Muscle of back (tissue), 11 donors: Measurements from ENCODE around the gene SLC7A10. TPM values are rescaled to one million over a fixed set of nuclear protein-coding genes. Genes with fewer than 3 reads are reported as not detected.

Experiments used
- DNase-seq, 3 donors: peaks; one replicate each; pipeline versions ENCODE4 v3.0.0 to v3.0.0-alpha.2; 2013
- polyA plus RNA-seq, 10 donors: library from polyadenylated mRNA; unstranded; fragments of 120-200 nt; gene quantifications; one replicate each; pipeline ENCODE4 v1.2.1, GENCODE V29; 2013; ENCODE audit not compliant: insufficient read length in 10 of 10

SLC7A10 gene
- polyA plus RNA-seq, 10 donors, result 5.4 to 12.1 (median 7.9) TPM

DNA sequence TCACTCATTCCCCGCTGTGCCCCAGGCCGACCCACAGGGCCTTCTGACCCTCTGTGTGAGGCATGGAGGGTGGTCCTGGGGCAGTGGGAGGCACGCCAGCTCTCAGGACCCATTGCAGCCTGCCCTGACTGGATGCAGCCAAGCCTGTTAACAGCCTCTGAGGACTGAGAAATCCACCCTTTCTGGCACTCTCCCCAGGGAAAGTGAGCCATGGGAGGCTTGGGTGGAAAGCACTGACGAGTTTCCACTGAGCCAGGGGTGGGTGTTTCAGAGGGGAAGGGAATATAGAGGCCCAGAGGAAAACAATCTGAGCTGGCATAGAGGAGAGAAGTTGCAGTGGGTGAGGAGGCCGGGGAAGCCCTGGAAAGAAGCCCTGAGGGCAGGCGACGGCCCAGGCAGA, 30.6 kb upstream of the SLC7A10 start:
- no peak for DNase-seq

DNA sequence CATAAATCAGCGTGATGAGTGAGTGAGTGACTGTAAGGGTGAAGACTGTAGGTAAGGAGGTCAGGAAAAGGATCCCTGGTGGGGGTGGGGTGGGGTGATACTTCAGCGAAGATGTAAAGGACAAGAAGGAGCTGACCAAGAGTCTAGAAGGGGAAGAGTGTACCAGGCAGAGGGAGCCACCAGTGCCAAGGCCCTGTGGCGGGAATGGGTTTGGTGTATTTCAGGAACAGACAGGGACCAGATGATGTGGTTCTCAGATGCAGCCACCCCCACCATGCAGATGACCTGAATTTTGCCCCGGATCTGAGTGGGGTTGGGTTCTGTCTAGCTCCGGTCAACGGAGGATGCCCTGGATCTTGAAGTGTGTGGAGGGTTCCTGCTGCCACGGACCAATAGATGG, 30.1 kb upstream of the SLC7A10 start:
- no peak for DNase-seq

DNA sequence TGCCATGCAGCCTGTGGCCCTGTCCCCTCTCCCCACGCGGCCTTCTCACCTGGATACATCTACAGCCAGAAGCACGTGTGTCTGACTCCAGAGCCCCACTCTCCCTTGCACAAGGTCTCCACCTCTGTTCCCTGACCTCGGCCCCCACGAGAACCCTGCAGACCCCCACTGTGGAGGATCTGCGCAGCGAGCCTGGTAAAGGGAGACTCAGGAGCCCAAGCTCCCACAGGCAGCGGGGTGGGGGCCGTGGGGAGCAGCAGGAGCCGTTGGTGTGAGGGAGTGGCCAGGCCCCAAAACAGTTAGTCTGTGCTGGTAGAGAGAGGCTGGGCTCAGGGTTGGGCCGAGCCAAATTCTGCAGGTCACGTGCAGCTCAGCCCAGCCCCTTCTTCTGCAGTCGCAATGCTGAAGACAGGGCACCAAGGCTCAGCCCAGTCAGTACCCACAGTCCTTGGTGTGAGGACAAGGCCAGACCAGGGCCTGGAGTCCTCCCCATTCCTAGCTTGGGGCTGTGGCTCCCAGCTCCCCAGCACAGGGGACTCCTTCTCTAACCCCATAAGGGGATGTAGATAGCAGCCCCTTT, 28.7 kb upstream of the SLC7A10 start:
- DNase-seq, result no peak

DNA sequence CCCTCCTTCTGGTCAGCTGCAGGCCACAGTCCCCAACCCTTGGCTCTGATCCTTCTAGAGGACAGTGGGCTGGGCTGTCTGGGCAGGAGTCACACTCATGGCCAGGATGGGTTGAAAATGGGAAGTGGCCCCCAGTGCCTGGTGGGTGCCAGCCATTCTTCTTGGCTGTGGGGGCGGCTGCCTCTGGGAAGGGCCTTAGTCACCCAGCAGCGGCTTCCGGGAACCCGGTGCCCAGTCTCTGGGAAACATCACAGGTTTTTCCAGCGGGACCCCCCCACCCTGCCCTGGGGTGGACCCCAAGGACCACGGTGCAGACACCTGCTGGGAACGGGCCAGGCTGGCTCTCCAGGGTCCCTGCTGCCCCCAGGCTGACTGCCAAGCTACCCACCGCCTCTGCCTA, 27.3 kb upstream of the SLC7A10 start:
- DNase-seq, result no peak

DNA sequence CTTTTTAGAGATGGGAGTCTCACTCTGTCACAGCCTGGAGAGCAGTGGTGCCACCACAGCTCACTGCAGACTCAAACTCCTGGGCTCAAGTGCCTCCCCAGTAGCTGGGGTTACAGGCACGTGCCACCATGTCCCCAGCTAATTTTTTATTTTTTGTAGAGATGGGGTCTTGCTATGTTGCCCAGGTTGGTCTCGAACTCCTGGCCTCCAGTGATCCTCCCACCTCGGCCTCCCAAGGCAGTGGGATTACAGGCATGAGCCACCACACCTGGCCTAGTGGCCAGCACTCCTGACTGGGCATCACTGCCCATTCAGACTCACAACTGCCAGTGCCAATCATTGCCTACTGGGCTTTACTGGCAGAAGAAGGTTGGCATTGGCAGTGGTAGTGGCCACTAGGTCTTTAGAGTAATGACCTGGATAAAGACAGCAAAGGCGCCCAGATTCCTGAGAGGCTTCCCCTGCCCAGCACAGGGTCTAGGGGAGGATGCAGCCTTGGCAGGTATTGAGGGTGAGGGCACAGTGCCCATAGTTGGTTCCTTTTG, 26.8 kb upstream of the SLC7A10 start:
- DNase-seq, result no peak

DNA sequence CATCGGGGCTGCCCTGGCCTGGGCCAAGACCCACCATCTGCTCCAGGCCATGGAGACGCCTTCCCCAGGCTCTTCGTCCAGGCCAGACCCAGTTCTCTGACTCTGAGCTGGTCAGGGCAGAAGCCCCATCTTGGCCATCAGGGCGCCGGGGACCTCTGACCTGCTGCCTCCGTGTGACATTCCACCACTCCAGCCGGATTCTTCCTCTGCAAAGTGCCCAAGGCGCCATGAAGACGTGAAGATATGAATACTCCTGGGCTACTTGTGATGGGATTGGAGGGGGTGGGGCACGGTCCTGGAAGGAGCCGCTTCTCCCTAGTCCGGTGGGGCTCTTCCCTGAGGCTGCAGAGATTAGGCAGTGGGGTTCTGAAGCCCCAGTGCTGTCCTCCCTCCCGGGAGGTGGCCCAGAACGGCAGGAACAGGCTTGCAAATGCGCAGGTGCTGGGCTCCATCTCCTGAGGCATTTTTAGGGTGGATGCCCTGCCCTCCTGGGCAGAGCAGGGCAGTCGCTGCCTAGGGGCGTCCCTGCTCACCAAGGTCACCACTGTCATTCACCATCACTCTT, 26.0 kb upstream of the SLC7A10 start:
- no peak for DNase-seq

DNA sequence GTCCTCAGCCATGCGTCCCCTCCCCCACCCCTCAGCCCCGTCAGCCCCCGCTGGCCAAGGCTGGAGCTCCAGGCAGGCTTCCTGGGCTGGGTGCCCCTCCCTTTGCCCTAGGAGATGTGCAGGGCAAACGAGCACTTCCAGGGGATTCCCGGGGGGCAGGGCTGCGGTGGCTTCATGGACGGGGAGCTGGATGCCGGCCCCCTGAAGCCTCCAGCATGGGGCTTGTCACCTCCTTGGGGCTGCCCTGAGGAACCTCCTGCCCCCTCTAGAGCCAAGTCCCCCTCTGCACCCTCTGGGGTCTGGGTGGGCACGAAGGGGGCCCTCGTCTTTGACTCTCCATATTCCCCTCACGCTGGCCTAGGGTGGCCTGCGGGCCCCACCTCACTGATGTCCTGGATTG, 25.4 kb upstream of the SLC7A10 start:
- DNase-seq, result no peak

DNA sequence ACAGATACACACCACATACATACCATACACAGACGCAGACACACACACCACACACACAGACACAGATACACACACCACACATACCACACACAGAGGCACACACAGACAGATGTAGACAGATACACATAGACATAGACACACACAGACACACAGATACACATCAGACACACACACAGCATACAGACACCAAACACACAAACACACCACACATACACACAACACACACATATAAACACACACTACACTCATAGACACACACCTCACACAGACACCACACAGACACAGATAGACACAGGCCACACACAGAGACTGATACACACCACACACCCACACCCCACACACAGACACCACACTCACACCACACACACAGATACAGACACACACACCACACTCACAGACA, 24.9 kb upstream of the SLC7A10 start:
- DNase-seq, result no peak

DNA sequence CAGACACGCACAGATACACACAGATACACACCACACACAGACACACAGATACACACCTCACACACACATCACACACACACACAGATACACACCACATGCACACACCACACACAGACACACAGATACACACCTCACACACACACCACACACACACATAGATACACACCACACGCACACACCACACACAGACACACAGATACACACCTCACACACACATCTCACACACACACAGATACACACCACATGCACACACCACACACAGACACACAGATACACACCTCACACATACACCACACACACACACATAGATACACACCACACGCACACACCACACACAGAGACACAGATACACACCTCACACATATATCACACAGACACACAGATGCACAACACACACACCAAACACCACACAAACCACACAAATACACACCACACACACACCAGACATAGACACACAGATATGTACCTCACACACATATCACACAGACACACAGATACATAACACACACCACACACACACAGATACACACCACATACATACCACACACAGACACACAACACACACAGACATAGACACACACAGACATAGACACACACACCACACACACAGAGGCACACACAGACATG, 24.2 kb upstream of the SLC7A10 start:
- DNase-seq, result no peak

DNA sequence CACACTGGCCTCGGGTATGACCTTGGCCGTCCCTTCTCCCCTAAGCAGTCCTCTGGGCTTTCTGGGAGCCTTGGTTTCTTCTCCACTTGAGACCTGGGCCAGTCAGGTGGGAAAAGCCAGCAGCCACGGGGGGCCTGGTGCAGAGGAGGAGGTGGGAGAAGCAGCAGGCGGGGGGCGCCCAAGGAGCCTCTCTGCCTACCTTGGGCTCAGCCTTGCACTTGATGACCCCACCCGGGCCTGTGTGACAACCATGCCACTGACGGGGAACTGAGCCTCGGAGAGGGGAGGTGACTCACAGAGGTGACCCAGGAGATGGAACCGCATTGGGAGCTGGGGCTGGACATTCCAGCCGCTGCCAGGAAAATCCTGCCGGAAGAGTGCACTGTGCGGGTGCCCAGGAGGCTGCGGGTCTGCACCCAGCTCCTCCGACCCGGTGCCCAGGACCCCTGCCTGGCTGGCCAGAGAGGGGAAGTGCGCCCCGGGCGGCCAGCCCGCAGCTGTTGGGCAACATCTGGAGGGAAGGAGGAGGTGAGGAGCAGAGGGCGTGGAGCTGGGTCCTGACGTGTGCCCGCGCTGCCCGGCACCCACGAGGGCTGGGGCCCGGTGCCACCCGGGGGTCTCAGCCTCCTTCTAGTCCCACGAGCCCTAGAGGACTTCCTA, 23.4 kb upstream of the SLC7A10 start:
- DNase-seq, result peak in 1 of 3 donors; percentile 41

DNA sequence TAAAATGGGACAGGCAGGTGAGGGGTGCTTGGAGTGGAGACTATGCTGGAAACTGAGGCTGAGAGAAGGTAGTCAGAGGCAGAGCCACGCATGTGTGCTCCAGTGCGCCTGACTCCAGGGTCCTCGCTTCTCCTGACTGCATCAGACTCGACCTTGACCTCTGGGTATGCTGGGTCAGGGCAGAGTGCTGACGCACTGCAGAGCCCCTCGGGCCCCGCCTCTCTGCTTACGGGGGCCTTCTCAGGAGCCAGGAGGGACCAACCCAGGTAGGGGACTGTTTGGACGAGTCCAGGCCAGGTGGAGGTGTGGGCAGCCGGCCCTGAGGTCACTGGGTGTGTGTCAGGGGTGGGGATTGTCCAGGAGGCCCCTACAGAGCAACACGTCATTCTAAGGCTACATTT, 22.9 kb upstream of the SLC7A10 start:
- DNase-seq, result no peak

DNA sequence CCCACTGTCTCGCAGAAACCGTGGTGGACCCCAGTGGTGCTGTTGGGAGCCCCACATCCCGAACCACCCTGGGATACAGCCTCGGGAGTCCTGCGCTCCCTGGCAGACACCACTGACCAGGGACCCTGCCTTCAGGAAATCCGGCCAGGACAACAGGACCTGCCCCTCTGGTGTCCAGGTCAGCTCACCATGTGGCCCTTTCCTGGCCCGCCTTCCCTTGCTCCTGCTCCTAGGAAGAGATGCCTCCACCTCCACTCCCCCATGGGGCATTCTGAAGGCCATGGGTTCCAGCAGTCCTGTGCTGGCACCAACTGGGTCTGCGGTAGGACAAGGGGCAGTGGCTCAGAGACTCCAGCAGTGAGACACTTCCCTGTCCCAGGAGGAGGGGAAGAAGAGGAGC, 22.5 kb upstream of the SLC7A10 start:
- no peak for DNase-seq

DNA sequence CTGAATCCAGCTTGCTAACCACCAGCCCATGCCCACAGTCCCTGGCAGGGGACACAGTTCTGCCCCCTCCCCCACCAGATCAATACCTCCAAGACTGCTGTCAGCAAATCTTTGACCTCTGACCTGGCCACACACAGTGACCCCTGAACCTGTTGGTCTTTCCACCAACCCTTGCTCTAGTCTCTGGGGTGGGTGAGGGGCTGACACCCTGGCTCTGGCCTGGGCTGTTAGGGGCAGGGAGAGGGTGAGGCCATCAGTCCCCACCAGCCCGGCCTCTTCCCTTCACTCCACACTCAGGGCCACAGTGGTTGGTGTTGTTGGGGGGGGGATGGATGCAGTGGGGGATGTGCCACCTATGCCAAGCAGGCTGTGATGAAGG, 21.8 kb upstream of the SLC7A10 start:
- DNase-seq, result no peak

DNA sequence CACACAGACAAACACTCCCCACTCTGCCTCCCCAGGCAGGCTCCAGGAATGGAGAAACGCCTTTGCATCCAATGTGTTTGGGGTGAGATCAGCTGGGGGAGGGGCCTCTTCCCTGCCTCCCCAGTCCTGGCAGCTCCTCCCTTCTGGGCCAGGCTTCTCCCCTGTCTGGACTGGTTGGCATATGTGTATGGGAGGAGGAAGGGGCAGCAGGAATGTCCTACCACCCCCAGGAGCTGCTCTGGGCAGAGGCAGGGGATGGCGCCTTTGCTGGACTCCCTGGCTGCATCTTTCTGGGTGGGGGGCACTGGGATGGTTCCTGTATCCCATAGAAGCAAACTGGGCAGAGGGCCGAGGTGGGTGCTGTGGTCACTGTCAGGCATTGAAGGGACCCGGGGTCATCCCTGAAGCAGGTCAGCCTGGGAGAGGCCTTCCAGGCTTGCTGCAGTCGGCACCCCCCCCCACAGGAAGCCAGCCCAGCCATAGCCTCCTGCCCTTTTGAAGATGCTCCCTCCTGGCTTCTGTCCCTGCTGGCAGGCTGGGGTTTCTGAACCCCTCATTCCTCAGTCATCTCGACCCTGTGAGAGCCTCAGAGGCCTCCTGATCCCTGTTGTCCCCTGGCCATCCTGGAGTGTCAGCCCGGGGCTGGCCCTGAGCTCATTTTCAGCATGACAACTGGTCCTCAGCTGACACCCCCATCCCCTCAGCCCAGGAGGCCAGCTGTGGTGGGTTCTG, 21.2 kb upstream of the SLC7A10 start:
- DNase-seq, result peak in 1 of 3 donors; percentile 43

DNA sequence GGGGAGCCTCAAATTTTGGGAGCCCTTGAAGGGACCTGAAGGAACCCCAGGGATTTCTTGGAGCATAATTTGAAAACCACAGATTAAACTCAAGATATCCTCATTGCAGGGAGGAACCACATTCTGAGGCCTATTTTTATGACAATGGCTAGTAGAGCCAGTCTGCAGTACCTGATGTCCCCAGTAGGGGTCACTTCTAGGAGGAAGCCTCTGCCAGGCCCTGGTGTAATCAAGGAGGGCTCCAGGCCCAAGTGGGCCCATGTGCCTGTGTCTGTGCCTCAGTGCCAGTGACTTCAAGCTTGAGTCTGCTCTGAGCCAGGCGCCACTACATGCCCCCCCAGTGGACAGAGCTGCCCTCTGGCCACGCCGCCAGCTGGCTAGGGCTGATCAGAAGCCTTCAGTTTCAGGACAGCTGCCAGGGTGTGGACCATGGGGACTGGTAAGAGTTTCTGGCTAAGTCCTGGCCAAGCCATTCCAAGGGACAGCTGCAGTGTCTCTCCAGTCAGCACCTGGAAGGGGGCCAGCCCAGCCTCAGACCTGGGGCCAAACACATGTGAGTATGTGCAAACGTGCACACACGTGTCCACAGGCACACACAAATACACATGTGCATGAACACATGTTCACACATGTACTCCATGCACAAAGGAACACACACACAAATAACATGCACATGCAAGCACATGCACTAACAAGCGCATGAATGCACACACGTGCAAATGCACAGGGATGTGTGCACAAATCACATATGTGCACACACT, 20.5 kb upstream of the SLC7A10 start:
- DNase-seq, result peak; percentile 71 to 90 (median 74)

DNA sequence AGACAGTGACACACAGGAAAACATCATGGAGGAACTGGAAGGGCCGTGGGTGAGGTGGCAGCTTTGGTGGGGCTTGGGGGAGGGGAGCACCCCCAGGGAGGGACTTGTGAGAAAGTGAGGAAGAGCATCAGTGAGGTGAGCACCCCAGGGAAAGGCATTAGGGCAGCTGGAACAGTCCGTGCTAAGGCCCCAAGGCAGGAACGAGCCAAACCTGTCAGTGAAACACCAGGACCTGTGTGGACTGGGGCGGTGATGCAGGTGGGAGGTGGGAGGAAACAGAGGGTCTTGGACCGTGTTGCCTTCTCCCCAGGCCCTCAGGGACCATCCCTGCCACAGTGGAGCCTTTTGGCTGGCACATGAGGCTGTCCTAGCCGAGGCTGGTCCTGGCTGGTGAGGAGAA, 17.3 kb upstream of the SLC7A10 start:
- DNase-seq, result no peak

DNA sequence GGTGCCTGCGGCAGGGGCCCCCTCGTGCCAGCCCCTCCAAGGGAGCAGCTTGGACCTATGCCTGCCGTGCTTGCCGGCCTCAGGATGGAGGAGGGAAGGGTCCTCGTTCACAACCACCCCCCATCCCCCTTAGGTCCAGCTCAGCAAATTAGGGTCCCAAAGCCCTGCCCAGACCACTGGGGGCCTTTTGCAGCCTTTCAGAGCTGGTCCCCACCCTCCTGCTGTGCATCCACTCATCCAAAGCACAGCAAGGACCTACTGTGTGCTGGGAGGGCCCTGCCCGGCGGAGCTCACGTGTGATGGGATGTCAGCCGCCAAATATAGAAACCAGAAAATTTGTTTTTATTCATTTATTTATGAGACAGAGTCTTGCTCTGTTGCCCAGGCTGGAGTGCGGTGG, 16.5 kb upstream of the SLC7A10 start:
- no peak for DNase-seq

DNA sequence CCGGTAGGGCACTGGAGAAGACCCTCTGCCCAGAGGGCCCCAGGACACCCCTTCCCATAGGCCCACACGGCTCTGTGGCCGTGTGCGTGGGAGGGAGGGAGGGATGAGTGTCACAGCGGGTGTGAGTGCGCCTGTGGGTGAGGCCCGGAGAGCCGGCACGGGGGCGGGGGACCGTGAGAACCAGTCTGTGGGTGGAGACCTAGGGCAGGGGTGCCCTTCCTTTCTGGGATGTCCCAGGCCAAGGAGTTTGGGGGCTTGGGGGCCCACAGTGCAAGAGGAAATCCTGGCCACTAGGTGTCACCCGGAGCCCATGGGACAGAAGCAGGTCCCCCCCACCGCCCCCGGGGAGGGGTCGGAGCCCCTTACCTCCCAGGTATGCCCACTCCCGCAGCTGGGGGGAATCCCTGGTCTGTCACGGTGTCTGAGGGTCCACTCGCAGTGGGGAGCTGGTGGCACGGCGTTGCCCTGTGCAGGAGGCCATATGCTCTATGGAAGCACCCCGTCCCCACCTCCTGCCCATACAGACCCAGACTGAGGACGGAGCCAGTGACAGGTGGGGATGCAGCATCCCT, 16.0 kb upstream of the SLC7A10 start:
- DNase-seq, result peak in 1 of 3 donors; percentile 54

DNA sequence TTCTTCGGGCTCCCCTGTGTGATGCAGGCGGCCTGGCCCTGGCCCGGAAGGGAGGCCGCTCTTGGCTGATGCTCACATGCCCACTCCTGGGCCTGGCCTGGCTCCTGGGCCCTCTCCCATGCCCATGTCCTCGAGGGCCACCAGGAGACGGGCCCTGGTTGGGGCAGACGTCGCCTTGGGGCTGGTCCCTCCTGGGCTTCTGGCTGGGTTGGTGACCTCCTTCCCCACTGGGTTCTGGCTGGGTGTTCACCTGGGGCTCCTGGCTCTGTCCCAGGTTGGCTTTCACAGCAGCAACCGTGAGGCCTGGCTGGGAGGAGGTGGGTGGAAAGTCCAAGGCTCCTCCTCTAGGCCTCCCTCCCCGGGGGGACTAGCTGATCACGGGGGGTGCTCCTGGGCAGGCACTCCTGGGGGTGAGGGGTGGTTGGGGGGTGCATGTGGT, 15.5 kb upstream of the SLC7A10 start:
- peak in 1 of 3 donors; percentile 32 for DNase-seq

DNA sequence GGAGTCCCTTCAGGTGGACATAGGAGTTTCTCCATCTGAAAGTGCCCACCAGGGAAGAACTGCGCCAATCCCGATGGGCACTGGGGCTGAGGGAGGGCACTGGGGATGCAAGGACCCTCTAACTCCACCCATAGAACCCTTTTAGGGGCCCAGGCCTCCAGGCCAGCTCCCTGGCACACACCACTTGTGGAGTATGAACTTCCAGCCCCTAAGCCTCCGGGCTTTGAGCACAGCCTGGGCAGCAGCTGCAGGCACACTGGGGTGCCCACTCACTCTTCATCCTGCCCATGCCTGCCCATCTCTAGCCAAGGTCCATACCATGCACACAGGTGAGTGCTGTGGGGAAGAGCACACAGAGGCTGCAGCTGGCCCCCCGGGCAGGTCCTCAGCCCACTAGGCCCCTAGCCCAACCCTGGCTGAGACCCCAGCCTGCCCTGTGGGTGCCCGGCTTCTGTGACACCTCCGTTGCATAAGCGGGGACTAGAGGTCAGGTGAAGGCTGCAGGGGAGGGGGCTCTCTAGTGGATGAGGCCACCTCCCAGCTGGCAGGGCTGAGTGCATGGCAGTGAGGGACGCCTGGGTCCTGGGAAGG, 14.6 kb upstream of the SLC7A10 start:
- DNase-seq, result no peak
